Body of pancreas (tissue), 4 donors: ENCODE data around the gene FAM107B.

Experiments
- CTCF ChIP-seq, 7 experiments: fragments of 450-650 bp in 4 of 7; fragments of 200-600 bp in 3 of 7; sonication (generic) in 3 of 7; IDR thresholded peaks; one replicate each; pipeline ENCODE4 v1.5.1; 2016 to 2019; ENCODE audit warnings: antibody characterized with exemption in 7 of 7
- POLR2A ChIP-seq, 3 donors: fragments of 450-650 bp; IDR thresholded peaks; one replicate each; pipeline ENCODE4 v1.6.1; 2016; ENCODE audit warnings: antibody characterized with exemption in 3 of 3, mild to moderate bottlenecking in 2 of 3

GRCh38 chr10:14761372-14761771 is 13.3 kb downstream of the FAM107B start:
- TF ChIP-seq CTCF (IDR thresholded peaks at IDR 0.05) (no peak), POLR2A (IDR thresholded peaks at IDR 0.05) (no peak)
